Smooth muscle cell (in vitro differentiated cells): Measurements from ENCODE around the gene ZYX. TPM values are rescaled to one million over a fixed set of nuclear protein-coding genes. Genes with fewer than 3 reads are reported as not detected.

ENCODE experiments used
- DNase-seq: peaks from one replicate; lab custom pipeline; 2025; ENCODE audit not compliant: unreplicated experiment; lab: John Stamatoyannopoulos, UW
- H2AFZ ChIP-seq: fragments of 200-600 bp; sonication (generic); 2 replicates; pipeline ENCODE4 v1.6.0; 2016; ENCODE audit warnings: antibody characterized with exemption, low read depth, mild to moderate bottlenecking
- H3F3A ChIP-seq: fragments of 200-600 bp; sonication (generic); 2 replicates; pipeline ENCODE4 v1.6.0; 2017; ENCODE audit warnings: antibody characterized with exemption, low read depth
- H3K27ac ChIP-seq: fragments of 200-600 bp; sonication (generic); 2 replicates; pipeline ENCODE4 v1.5.1; 2016; ENCODE audit warnings: low read depth, mild to moderate bottlenecking
- H3K27me3 ChIP-seq: fragments of 200-600 bp; sonication (generic); 2 replicates; pipeline ENCODE4 v1.6.1; 2016; ENCODE audit warnings: low read depth, mild to moderate bottlenecking
- H3K36me3 ChIP-seq: fragments of 200-600 bp; sonication (generic); 2 replicates; pipeline ENCODE4 v1.5.1; 2016; ENCODE audit warnings: low read depth
- H3K4me1 ChIP-seq: fragments of 200-600 bp; sonication (generic); 2 replicates; pipeline ENCODE4 v1.5.1; 2016; ENCODE audit warnings: low read depth
- H3K4me2 ChIP-seq: fragments of 200-600 bp; sonication (generic); 2 replicates; pipeline ENCODE4 v1.6.0; 2016; ENCODE audit warnings: mild to moderate bottlenecking
- H3K4me3 ChIP-seq: fragments of 200-600 bp; sonication (generic); 2 replicates; pipeline ENCODE4 v1.5.1; 2016; ENCODE audit warnings: mild to moderate bottlenecking
- H3K79me2 ChIP-seq: fragments of 200-600 bp; sonication (generic); 2 replicates; pipeline ENCODE4 v1.6.0; 2016; ENCODE audit warnings: low read depth, mild to moderate bottlenecking
- H3K9ac ChIP-seq: fragments of 200-600 bp; sonication (generic); 2 replicates; pipeline ENCODE4 v1.6.0; 2016; ENCODE audit warnings: low read depth
- H3K9me3 ChIP-seq: fragments of 200-600 bp; sonication (generic); replicated peaks from 2 replicates; pipeline ENCODE4 v1.5.1; 2016; ENCODE audit warnings: low read depth
- H4K20me1 ChIP-seq: fragments of 200-600 bp; sonication (generic); 2 replicates; pipeline ENCODE4 v1.6.0; 2016; ENCODE audit warnings: low read depth
- WGBS: methylation state at CpG from one replicate; pipeline ENCODE4 v1.1.7; 2016; ENCODE audit warnings: low lambda C conversion rate; 5-methylcytosine and 5-hydroxymethylcytosine counted together
- polyA plus RNA-seq: library from polyadenylated mRNA; unstranded; fragments of >200 nt; fragmentation: Nextera tagmentation; extraction: Ambion mirVana; gene quantifications from 2 replicates; pipeline ENCODE4 v1.2.1, GENCODE V29; 2016
- total RNA-seq: library from RNA; depleted of rRNA; stranded (reverse); fragments of >200 nt; gene quantifications from 2 replicates; pipeline ENCODE4 v1.2.3, GENCODE V29; 2014
- TF ChIP-seq, protein P1 (sequence below): fragments of 200-600 bp; sonication (generic); IDR thresholded peaks from 2 replicates; pipeline ENCODE4 v1.5.1; 2017; ENCODE audit warnings: borderline replicate concordance, mild to moderate bottlenecking, antibody characterized with exemption; ENCODE audit not compliant: insufficient read depth, poor library complexity, severe bottlenecking

The ZYX gene
- total and polyA plus RNA-seq, 2 experiments from 2014 or later = 71.1 to 322 TPM

DNA sequence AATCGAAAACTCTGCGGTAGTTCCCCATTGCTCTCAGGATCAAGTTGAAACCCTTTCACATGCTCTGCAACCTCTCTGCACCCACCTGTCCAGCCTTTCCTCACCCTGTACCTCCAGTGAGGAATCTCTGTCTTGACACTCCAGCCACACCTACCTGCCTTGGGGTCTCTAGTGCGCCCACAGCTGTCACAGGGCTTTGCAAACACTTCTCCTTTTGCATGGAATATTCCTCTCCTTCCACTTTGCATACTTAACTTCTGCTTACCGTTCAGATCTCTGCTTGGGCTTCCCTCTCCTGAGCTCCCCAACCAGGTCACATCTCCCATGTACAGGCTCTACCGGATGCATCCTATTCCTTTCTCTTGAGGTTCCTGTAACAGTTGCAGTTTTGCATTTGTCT, 6.6 kb upstream of the ZYX start:
- Histone ChIP-seq H3K79me2 (peaks cover 11% of the 10 kb centered on the region), H3K4me2 (no peak overlapping the region), H3F3A (no peaks in the 10 kb centered on the region), H3K27ac (no peak overlapping the region), H3K27me3 (no peaks in the 10 kb centered on the region), H3K4me3 (no peak overlapping the region), H2AFZ (no peak overlapping the region), H3K9ac (no peak overlapping the region), H4K20me1 (no peaks in the 10 kb centered on the region), H3K4me1 (peaks cover 18% of the 10 kb centered on the region), H3K36me3 (no peaks in the 10 kb centered on the region), H3K9me3 (no peaks in the 10 kb centered on the region)
- TF ChIP-seq, protein P1, sequence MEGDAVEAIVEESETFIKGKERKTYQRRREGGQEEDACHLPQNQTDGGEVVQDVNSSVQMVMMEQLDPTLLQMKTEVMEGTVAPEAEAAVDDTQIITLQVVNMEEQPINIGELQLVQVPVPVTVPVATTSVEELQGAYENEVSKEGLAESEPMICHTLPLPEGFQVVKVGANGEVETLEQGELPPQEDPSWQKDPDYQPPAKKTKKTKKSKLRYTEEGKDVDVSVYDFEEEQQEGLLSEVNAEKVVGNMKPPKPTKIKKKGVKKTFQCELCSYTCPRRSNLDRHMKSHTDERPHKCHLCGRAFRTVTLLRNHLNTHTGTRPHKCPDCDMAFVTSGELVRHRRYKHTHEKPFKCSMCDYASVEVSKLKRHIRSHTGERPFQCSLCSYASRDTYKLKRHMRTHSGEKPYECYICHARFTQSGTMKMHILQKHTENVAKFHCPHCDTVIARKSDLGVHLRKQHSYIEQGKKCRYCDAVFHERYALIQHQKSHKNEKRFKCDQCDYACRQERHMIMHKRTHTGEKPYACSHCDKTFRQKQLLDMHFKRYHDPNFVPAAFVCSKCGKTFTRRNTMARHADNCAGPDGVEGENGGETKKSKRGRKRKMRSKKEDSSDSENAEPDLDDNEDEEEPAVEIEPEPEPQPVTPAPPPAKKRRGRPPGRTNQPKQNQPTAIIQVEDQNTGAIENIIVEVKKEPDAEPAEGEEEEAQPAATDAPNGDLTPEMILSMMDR = no peak
- DNase-seq = no peak
- 87% methylated on average over 5 of the region's 5 CpGs for WGBS

DNA sequence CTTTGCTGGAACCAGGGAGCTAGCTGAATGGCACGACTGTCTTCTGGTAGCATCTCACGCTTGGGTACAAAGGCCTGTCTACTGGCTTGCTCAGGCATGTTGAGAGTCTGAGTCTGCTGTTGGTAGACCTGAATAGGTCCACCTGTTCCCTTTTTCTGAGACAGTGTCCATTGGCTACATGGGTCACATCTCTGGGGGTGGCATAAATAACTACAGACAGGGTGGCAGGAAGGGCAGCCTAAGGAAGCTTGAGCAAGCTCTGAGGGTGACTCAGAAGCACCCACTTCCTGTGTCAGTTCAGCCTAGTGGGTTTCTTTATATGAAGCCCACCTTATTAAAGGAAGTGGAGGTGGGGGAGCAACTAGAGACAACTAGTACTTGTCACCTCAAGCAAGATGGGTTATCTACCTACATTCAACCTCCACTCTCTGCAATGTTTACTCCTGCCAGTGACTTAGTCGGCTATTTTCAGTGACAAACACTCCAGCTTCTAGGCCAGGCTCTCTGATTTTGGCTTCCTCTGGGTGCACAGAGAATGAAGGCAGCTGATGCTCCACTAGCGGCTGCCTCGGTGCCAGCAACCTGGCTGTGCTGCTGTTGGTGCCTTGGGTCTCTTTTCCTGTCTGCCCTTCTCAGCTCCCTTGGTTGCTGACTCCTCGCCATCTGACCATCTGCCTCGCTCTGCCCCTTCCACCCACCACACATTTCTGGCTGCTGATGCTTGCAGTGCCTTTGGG, 5.7 kb upstream of the ZYX start:
- H3K9me3 ChIP-seq = no peaks in the 10 kb centered on the region
- no peak overlapping the region for H3K4me3 ChIP-seq
- 90% methylated on average over 7 of the region's 7 CpGs for WGBS
- H3K4me2 ChIP-seq = no peak overlapping the region
- no peaks in the 10 kb centered on the region for H3K36me3 ChIP-seq
- H3K9ac ChIP-seq = no peak overlapping the region
- H3K27ac ChIP-seq = no peak overlapping the region
- TF ChIP-seq, protein P1 = no peak
- no peak overlapping the region for H2AFZ ChIP-seq
- DNase-seq = no peak
- no peaks in the 10 kb centered on the region for H3F3A ChIP-seq
- no peaks in the 10 kb centered on the region for H4K20me1 ChIP-seq
- H3K79me2 ChIP-seq = peaks cover 15% of the 10 kb centered on the region
- H3K27me3 ChIP-seq = no peaks in the 10 kb centered on the region
- peaks cover 14% of the 10 kb centered on the region for H3K4me1 ChIP-seq

DNA sequence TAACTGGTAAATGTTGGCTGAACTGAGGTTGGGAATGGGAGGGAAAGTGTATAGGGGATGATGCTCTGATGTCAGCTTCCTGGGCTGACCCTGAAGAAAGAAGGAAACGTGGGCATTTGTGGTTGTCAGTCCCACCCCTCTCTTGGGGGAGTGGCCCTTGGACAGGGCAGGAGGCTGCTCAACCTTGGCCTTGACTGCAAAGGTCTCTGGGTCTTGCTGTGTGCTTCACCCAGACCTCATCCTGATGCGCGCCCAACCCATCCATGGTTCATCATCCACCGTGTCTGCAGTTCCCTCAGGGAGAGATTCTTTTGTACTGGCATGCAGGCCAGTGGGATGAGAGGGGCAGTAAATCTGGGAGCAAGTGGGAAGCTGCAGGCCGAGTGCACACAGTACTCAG, 4.7 kb upstream of the ZYX start:
- peaks cover under 1% of the 10 kb centered on the region for H4K20me1 ChIP-seq
- WGBS = 75% methylated on average over 5 of the region's 5 CpGs
- no peaks in the 10 kb centered on the region for H3K27me3 ChIP-seq
- no peak overlapping the region for H3K9ac ChIP-seq
- no peak overlapping the region for H3K4me3 ChIP-seq
- peaks cover 14% of the 10 kb centered on the region for H3K4me1 ChIP-seq
- peaks cover 17% of the 10 kb centered on the region for H3K79me2 ChIP-seq
- H3K36me3 ChIP-seq = no peaks in the 10 kb centered on the region
- H3K27ac ChIP-seq = no peak overlapping the region
- H3K9me3 ChIP-seq = no peaks in the 10 kb centered on the region
- TF ChIP-seq, protein P1 = no peak
- no peaks in the 10 kb centered on the region for H3F3A ChIP-seq
- H3K4me2 ChIP-seq = no peak overlapping the region
- no peak for DNase-seq
- no peak overlapping the region for H2AFZ ChIP-seq
